Hindlimb muscle (tissue), 1 donor: ENCODE results near the gene LRRC8B. TPM values are rescaled to one million over a fixed set of nuclear protein-coding genes. Genes with fewer than 3 reads are reported as not detected.

Source experiments
- DNase-seq: peaks from one replicate; pipeline ENCODE4 v3.0.0-alpha.2; 2013
- polyA plus RNA-seq: library from polyadenylated mRNA; unstranded; fragments of 120-200 nt; gene quantifications from one replicate; pipeline ENCODE4 v1.2.1, GENCODE V29; 2013; ENCODE audit not compliant: insufficient read length

The LRRC8B gene
- polyA plus RNA-seq, 1 donor = 3.0 TPM

DNA sequence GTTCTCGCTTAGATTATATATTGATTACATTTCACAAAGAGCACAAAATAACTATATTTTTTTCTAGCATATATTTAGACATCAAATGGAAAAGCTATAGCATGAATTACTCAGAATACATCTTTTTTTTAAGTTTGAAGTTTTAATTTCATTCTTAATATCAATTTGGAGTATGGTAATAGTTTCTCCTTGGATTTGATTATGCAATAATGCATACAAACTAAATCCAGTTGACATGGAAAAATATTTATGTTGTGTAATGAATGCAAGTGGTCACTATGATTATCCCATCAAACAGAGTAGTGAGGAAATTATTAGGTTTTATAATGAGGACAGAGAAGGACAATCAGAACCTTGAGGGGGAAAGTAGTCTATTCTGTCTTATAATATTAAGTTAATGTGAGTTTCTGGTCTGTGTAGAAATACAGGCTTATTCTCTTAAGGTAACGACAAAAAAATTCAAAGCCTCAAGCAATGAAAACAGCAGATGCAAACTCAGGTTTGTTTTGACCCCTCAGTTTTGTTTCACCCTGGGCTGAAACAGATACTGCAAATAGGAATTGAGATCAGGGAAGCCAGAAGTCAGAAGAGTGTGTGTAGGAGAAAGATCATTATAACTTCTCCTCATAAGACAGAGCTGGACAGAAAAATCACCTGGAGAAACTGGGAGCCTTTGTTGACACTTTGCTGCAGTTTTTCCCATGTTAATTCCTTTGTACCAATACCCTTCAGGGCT is 23.7 kb downstream of the LRRC8B start:
- DNase-seq = no peak

GRCh38 chr1:89550995-89551394 is 26.4 kb downstream of the LRRC8B start:
- no peak for DNase-seq

- DNase-seq = no peak
These were observed 27.9 kb downstream of the LRRC8B start for GRCh38 chr1:89552471-89553081.

GRCh38 chr1:89553157-89553556 is 28.5 kb downstream of the LRRC8B start:
- no peak for DNase-seq

- no peak for DNase-seq
These were observed 30.9 kb downstream of the LRRC8B start for GRCh38 chr1:89555550-89555949.

- no peak for DNase-seq
These were observed 32.3 kb downstream of the LRRC8B start for GRCh38 chr1:89556726-89557444.

GRCh38 chr1:89557445-89557825 is 32.8 kb downstream of the LRRC8B start:
- DNase-seq = no peak

DNA sequence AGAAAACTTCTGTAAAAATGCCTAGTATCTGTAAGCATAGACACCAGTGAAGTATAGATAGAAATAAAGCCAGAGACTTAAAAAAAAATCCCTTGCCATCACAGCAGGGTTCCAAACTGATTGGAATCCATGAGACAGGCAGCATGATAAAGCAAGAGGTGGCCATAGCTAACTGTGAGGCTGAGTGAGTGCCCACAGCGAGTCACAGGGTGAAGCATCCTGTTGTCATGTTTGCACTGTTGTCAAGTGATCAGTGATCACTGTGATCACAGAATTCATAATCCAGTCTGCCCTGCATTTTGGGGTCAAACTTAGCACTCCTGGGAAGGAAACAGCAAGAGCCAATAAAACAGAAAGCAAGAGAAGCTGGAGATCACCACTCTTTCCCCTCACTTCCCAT is 33.3 kb downstream of the LRRC8B start:
- no peak for DNase-seq

DNA sequence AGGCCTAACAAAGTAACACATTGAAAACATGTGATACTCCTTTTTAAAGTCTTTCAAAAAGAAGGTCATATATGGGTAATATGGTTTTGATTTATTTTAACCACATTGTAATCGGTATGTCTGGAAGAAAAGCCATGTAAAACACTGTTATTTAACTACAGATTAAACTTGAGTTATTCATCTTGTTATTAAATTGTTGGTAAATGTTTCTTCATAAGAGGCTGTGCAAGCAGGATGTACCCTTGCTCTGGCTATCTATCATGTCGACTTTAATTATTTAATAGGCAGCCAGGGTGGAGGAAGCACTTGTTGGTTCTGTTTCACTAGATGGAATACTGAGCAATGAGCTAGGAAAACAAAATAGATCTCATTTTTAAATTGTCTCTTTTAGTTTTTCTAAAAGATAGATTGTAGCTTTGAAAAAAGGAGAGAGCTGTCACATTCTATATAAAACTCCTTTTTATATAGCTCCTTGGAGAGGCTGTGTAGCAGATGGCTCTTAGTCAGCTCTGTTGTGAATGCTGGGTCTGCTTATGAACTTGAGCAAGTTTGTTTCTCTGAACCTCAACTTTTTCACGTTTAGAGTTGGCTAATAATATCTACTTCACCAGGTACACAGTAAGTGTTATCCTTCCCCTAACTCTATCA is 39.5 kb downstream of the LRRC8B start:
- no peak for DNase-seq

GRCh38 chr1:89565521-89565920 is 40.9 kb downstream of the LRRC8B start:
- DNase-seq = no peak

GRCh38 chr1:89566761-89567174 is 42.1 kb downstream of the LRRC8B start:
- peak; percentile 20 for DNase-seq

DNA sequence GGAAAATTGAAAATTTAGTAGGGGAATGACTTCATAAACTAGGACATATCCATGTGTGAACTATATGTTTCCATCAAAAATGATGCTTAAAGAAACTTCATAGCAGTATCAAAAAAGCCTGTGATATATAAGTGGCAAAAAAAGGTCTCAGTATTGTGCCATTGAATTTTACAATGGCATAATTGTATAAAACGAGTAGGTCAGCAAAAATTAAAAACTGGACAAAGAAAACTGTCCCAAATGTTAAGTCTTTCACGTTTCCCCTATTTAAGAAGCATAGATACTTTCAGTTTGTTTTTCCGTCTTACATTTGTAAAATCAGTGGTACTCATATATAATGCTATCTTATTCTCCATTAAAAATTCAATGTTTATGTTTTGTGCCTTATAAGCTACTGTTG is 43.2 kb downstream of the LRRC8B start:
- no peak for DNase-seq

DNA sequence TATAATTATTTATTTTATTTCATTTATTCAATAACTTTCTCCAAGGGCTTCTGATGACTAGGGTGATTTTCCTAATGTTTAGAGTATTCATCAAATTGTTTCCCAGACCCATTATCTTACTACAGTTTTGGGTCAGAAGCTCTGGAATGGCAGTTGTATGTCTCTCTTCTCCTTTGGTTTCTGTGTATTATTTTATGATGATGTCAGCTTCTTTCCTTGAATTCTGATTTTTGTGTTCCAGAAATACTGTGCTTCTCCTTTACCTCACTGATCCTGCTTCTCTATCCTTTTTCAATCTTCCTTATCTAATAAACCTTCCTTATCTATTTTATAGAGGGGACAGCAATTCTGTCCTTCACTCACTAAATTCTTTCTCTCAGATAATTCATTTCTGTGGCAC is 48.8 kb downstream of the LRRC8B start:
- no peak for DNase-seq

- no peak for DNase-seq
These were observed 50.0 kb downstream of the LRRC8B start for GRCh38 chr1:89574621-89575020.

DNA sequence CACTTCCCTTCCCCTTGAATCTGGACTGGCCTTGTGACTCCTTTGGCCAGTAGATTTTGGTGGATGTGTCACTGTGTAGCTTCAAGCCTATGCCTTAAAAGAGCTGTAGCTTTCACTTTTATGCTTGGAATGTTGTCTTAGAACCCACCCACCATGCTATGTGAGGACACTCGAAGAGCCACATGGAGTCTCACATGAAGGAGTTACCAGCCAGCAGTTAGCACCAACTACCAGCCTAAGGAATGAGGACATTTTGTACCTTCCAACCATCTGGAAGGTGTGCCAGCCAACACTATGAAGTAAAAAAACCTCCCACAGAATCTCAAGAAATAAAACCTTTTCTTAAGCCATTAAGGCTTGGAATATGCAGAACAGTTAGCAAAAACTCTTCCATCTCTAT is 50.6 kb downstream of the LRRC8B start:
- no peak for DNase-seq

GRCh38 chr1:89576013-89576412 is 51.4 kb downstream of the LRRC8B start:
- DNase-seq = no peak

DNA sequence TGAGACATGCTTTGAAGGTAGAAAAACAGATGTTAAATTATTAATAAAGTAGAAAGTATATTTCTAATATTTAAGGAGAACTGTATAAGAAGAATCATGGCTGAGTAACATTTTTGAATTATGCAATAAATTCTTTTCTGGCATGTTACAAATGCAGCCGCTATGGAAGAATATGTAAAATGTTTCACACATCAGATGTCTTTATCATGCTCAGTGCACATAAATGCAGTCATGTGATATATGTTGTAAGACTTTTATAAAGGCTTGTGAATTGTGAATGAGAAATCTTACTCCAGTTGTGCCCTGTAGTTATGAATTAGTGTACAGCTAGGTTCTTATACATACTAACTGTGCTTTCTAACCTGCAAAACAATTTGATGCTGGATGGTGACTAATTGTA is 53.5 kb downstream of the LRRC8B start:
- DNase-seq = no peak

DNA sequence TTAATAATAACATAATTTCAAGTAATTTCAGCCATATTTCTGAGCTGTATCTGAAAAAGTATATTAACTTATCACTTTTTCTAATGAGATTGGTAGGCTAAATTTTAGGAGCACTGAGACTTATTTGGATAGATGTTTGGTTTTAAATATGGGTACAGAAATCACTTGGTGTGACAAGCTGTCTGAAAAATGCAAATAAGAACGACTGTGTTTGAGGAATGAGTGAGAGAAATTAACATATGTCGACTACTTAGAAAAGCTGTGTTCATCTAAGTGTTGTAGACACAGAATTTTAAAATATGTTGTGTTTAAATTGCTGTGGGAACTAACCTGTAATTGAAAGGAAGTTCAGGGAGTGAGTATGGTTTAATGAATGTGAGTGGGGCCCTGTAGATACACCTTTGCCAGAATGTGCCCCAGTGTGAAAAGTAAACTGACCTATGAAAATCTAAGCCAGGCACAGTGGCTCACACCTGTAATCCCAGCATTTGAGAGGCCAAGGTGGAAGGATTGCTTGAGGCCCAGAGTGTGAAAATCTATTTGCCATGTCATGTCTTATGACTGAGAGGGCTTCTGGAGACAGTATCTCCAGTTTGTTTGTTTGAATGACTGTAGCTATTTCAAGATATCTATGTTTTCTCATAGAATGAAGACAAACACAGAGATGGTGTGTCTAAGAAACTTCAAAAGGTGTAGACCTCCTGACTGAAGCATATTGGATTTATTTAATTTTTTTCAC is 54.5 kb downstream of the LRRC8B start:
- DNase-seq = no peak

DNA sequence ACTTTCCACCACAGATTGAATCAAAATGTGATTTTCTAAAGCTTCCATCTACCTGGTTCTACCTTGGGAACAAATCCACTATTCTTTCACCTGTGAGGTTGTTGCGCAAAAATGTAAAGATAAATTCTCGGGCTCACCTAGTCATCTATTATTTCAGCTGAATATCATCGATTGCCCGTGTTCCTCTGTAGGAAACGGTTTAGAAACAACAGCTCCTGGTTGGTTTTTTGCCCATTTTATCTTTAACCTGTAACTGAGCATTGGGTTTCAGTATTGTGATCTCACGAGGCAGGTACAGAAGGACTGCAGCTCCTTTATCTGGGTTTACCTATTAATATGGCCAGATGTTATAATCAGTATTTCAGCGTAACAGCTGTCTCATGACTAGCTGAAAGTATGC is 55.4 kb downstream of the LRRC8B start:
- no peak for DNase-seq

GRCh38 chr1:89581859-89582258 is 57.2 kb downstream of the LRRC8B start:
- DNase-seq = no peak

GRCh38 chr1:89582571-89582970 is 57.9 kb downstream of the LRRC8B start:
- DNase-seq = no peak

GRCh38 chr1:89584211-89584610 is 59.6 kb downstream of the LRRC8B start:
- no peak for DNase-seq

GRCh38 chr1:89584781-89585180 is 60.2 kb downstream of the LRRC8B start:
- no peak for DNase-seq
